ENCODE data around the gene TNFSF9. TPM values are rescaled to one million over a fixed set of nuclear protein-coding genes. Genes with fewer than 3 reads are reported as not detected.

TNFSF9 gene
- total RNA-seq, 2 experiments from 2014 or later = 20.9 to 22.3 TPM

Small RNA genes within 50 kb of the gene (small RNA-seq; reads per million reads assigned to genes)
- gene AC010503.2 = not detected
- gene RF00019 = not detected

Other genes with a start within 250 kb of the TNFSF9 start
- not detected in 2 replicates for gene ACER1, start 197.4 kb upstream of the TNFSF9 start, total RNA-seq (2014; rRNA removed; shearing (Covaris generic))
- not detected in 2 replicates for gene ACER1, start 197.4 kb upstream of the TNFSF9 start, total RNA-seq (2022)
- gene CLPP, start 169.5 kb upstream of the TNFSF9 start, total RNA-seq (2014; rRNA removed; shearing (Covaris generic)) = 73.5 and 115 TPM in 2 replicates
- 114 and 124 TPM in 2 replicates for gene CLPP, start 169.5 kb upstream of the TNFSF9 start, total RNA-seq (2022)
- 35.8 and 61.0 TPM in 2 replicates for gene ALKBH7, start 158.2 kb upstream of the TNFSF9 start, total RNA-seq (2014; rRNA removed; shearing (Covaris generic))
- 74.2 and 75.9 TPM in 2 replicates for gene ALKBH7, start 158.2 kb upstream of the TNFSF9 start, total RNA-seq (2022)
- 1.4 and 1.6 TPM in 2 replicates for gene PSPN, start 155.1 kb upstream of the TNFSF9 start, total RNA-seq (2014; rRNA removed; shearing (Covaris generic))
- 2.1 and 2.9 TPM in 2 replicates for gene PSPN, start 155.1 kb upstream of the TNFSF9 start, total RNA-seq (2022)
- 31.1 and 44.4 TPM in 2 replicates for gene GTF2F1, start 137.9 kb upstream of the TNFSF9 start, total RNA-seq (2014; rRNA removed; shearing (Covaris generic))
- gene GTF2F1, start 137.9 kb upstream of the TNFSF9 start, total RNA-seq (2022) = 43.2 and 47.7 TPM in 2 replicates
- gene KHSRP, start 106.2 kb upstream of the TNFSF9 start, total RNA-seq (2014; rRNA removed; shearing (Covaris generic)) = 255 and 271 TPM in 2 replicates
- gene KHSRP, start 106.2 kb upstream of the TNFSF9 start, total RNA-seq (2022) = 468 and 499 TPM in 2 replicates
- gene SLC25A41, start 97.3 kb upstream of the TNFSF9 start, total RNA-seq (2014; rRNA removed; shearing (Covaris generic)) = not detected in 2 replicates
- gene SLC25A41, start 97.3 kb upstream of the TNFSF9 start, total RNA-seq (2022) = not detected in 2 replicates
- 48.4 and 50.9 TPM in 2 replicates for gene SLC25A23, start 71.2 kb upstream of the TNFSF9 start, total RNA-seq (2014; rRNA removed; shearing (Covaris generic))
- 65.5 and 65.7 TPM in 2 replicates for gene SLC25A23, start 71.2 kb upstream of the TNFSF9 start, total RNA-seq (2022)
- 1.2 and 1.5 TPM in 2 replicates for gene CRB3, start 66.8 kb upstream of the TNFSF9 start, total RNA-seq (2014; rRNA removed; shearing (Covaris generic))
- 2.3 and 2.9 TPM in 2 replicates for gene CRB3, start 66.8 kb upstream of the TNFSF9 start, total RNA-seq (2022)
- gene DENND1C, start 49.2 kb upstream of the TNFSF9 start, total RNA-seq (2014; rRNA removed; shearing (Covaris generic)) = 40.9 and 41.8 TPM in 2 replicates
- 68.3 and 76.1 TPM in 2 replicates for gene DENND1C, start 49.2 kb upstream of the TNFSF9 start, total RNA-seq (2022)
- 9.7 and 14.4 TPM in 2 replicates for gene TUBB4A, start 28.7 kb upstream of the TNFSF9 start, total RNA-seq (2014; rRNA removed; shearing (Covaris generic))
- gene TUBB4A, start 28.7 kb upstream of the TNFSF9 start, total RNA-seq (2022) = 12.6 and 16.0 TPM in 2 replicates
- gene CD70, start 60.1 kb downstream of the TNFSF9 start, total RNA-seq (2014; rRNA removed; shearing (Covaris generic)) = 111 and 165 TPM in 2 replicates
- 80.5 and 88.2 TPM in 2 replicates for gene CD70, start 60.1 kb downstream of the TNFSF9 start, total RNA-seq (2022)
- gene TNFSF14, start 139.1 kb downstream of the TNFSF9 start, total RNA-seq (2014; rRNA removed; shearing (Covaris generic)) = 0.05 TPM in 1 of 2 replicates, not detected in the other
- gene TNFSF14, start 139.1 kb downstream of the TNFSF9 start, total RNA-seq (2022) = not detected in 2 replicates
- gene C3, start 189.6 kb downstream of the TNFSF9 start, total RNA-seq (2014; rRNA removed; shearing (Covaris generic)) = 0.13 and 0.57 TPM in 2 replicates
- gene C3, start 189.6 kb downstream of the TNFSF9 start, total RNA-seq (2022) = 0.74 TPM in 1 of 2 replicates, not detected in the other
- gene GPR108, start 206.6 kb downstream of the TNFSF9 start, total RNA-seq (2014; rRNA removed; shearing (Covaris generic)) = 77.5 and 88.3 TPM in 2 replicates
- 63.2 and 73.2 TPM in 2 replicates for gene GPR108, start 206.6 kb downstream of the TNFSF9 start, total RNA-seq (2022)
- 16.1 and 22.2 TPM in 2 replicates for gene TRIP10, start 208.7 kb downstream of the TNFSF9 start, total RNA-seq (2014; rRNA removed; shearing (Covaris generic))
- gene TRIP10, start 208.7 kb downstream of the TNFSF9 start, total RNA-seq (2022) = 19.9 TPM in 2 replicates
- gene SH2D3A, start 236.4 kb downstream of the TNFSF9 start, total RNA-seq (2014; rRNA removed; shearing (Covaris generic)) = 7.8 and 8.5 TPM in 2 replicates
- 9.8 and 13.3 TPM in 2 replicates for gene SH2D3A, start 236.4 kb downstream of the TNFSF9 start, total RNA-seq (2022)
- gene VAV1, start 241.7 kb downstream of the TNFSF9 start, total RNA-seq (2014; rRNA removed; shearing (Covaris generic)) = 76.1 and 90.7 TPM in 2 replicates
- gene VAV1, start 241.7 kb downstream of the TNFSF9 start, total RNA-seq (2022) = 92.7 and 107 TPM in 2 replicates